HG03575 (cell line): ENCODE results near the gene CDC20.
"Not testable (repeated sequence)": the region's sequence is repeated elsewhere in the genome, so short reads cannot be mapped to it uniquely, and the experiment has no call there.

Source experiments
- ATAC-seq: cut with Tn5 transposase; IDR thresholded peaks from one replicate; pipeline ENCODE4 v1.9.1; 2021; ENCODE audit not compliant: unreplicated experiment, insufficient number of reproducible peaks, low FRiP score; ENCODE audit errors: extremely low read depth

CDC20 gene

DNA sequence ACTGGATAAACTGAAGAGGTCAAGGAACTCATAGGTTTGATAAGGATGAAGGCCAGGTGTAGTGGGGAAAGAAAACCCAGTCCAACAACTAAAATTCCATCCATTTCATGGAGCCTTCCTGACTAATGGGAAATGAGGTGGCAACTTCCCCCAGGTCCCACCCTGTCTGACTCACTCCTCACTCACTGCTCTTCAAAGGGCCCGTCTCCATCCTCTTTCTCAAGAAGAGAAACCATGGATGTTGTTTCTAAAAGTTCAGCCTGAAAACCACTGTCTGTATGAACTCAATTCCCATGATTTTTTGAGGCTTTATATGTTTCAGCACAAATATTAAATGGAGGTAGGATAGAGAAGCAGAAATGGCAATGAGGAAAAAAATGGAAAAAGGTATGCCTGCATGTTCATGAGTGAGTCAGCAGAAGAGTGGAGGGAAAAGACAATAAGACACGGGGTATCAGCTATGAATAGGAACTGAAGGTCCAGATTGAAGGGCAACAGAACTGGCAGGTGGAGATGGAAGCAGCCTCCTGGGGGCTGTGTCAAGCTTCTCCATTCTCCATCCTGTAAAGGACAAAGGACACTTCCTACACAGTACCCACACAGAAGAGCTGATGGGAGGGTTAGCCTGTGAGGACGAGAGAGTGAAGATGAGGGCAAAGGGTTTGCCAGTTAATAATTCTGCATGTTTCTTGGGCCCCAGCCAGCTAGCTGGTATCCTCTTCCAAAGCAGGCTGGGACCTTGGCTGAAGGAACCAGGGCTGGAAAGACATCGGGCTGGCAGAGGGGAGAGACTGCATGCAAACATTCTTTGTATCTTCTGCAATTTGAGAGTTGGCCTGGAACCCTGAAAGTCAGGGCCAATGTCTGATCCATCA is 14.5 kb downstream of the CDC20 start:
- no peak for ATAC-seq

DNA sequence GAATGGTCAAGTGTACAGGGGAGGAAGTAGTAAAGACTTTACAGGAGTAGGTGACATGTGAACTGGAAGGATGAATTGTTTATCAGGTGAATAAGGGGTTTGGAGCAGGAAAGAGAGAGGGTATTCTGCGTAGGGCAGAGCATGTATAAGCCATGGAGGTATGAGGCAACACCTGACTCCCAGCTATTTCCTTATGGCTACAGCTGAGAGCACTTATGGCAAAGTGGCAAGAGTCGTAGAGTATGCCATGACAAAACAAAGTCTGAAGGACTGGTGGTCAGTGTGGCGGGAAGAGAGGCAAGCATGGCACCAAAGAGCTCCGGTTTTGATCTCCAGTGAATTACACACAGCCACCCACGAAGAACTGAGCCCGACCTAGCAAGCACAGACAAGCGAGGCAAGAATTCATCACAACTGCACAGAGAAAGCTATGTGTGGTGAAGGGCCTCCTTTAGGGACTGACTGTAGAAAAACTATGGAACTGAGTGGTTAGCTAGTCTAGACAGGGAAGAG is 18.0 kb downstream of the CDC20 start:
- ATAC-seq: no peak

DNA sequence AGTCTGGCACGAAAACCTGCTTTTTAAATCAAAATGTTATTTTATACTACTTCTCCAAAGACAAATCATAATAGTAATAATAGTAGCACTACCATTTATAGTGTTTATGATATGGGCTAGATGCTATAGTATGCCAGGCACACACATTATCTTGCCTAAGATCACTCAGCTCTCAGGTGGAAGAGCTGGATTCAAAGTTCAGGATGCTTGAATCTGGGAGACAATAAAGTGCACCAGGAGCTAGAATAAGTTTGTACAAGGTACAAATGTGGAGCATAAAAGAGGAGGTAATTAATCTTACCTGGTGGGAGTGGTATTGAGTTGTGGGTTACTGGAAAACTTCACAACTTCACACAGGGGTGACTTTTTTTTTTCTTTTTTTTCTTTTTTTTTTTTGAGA is 19.1 kb downstream of the CDC20 start:
- ATAC-seq: no peak

DNA sequence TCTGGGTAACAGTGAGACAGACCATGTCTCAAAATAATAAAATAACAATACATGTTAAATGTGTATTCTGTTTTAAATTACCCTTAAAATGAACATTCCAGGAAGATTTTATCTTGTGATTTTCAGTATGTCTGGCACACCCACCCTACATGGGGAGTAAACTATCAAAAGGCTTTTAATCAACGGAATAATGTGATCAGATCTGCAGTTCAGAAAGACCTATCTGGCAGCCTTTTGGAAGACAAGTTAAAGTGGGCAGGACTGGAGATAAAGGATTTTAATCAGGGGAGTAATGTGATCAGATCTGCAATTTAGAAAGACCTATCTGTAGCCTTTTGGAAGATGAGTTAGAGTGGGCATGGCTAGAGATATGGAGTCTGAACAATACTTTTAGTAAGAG is 20.7 kb downstream of the CDC20 start:
- ATAC-seq: no peak

DNA sequence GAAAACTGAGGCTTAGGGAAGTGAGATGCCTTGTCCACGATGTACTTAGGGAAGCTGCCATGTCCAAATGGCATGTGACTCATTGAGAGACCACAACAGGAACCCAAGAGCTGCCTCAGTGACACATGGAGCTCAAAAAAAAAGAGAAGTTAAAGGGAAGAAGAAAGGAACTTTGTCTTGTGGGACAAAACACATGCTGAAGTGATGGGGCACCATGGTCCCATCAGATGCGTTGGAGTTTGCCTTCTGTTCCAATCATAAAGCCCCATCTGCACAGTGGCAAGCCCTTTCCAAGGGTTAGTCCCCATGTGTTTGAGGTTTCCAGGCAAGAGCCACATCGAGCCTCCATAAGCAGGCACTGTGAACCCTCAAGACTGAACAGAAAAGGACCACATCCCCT is 22.8 kb downstream of the CDC20 start:
- ATAC-seq: no peak

DNA sequence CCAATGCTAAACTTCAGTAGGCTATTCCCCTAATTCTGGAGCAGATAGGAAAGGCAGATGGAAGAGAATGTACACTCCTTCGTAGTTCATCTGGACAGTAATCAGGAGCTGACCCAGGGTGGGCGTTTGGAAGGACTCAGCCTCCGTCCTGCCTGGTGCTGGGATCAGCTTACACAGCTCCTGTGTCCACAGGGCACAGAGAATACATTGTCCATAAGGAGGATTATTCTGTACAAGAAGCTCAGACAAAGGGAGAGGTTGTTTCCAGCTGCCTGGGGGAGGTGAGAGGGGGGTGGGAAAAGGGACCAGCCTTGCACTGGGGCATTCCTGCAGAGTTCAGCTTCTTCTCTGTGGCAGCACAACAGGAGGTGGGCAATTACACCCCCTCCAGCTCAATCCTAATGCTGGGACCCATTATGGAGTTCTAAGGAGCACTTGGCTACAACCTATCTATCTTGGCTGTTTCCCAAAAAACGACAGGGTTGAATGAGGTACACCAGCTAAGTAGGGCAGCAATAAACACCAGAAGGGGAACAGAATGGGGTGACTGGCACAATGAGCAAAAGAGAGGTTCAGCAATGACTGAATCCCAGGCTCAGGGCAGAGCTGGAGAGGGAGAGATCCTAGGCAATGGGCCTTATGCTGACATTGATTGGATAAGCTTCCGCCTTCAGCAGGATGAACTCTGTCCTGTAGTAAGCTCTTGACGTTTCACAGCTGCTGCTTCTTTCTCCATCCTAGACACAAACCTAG is 23.4 kb downstream of the CDC20 start:
- ATAC-seq: no peak

DNA sequence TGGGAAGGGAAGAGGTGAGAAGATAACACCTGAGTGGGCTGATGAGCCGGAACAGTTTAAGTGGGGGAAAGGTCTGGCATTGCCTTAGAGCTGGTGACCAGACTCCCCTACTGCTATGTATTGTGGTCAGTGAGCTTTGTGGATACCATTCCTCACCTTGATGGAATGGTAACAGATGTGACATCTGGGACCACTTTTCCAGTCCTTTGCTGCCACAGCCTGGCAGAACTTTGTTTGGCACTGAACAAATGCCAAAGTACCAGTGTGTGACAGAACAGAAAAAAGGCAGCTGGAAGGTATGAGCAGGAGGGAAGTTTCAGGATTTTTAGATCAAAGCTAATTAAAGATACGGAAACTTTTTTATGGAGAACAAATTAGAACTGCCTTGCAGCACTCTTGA is 24.7 kb downstream of the CDC20 start:
- no peak for ATAC-seq

DNA sequence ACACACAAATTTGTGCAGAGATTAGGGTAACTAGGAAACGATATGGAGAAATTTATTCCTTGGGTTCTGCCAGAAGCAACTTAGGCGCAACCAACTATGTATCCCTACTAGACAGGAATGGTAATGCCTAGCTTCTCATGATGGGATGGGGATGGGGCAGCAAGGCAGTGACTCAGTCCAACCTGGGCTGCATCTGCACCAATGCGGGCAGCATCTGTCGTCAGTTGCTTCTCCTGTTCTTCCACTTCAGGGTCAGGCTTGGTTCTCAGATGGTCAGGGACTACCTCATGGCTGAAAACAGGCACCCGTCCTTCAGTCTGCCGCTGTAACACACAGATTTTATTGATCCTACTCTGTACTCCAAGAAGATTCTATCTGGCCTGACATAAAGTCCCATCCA is 27.9 kb downstream of the CDC20 start:
- no peak for ATAC-seq

DNA sequence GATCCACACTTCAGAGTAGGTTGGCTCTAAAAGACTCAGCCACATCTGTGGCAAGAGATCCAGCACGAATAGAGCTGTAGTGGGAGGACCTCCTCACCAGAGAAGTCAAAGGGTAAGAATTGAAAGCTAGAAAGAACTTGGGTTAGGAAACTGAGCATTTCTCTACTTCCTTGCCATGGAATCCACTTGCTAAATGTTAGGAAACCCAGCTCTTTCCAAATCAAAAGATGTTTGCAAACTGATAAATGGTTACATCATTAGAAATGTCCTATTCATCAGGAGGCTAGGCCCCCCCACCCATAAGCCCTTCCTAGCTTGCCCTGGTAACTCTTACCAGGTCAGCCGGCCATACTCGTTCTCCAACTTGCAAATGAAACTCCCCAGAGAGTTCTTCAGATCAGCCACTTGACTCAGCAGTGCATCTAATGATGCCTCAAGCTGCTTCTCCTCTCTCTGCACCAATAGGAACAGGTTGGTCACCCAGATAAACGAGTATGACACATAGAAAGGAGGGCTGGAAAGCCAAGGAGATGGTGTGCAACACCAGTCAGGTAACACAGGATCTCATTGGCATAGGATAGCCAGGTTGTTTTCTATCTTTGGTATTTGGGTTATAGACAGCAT is 29.3 kb downstream of the CDC20 start:
- no peak for ATAC-seq

DNA sequence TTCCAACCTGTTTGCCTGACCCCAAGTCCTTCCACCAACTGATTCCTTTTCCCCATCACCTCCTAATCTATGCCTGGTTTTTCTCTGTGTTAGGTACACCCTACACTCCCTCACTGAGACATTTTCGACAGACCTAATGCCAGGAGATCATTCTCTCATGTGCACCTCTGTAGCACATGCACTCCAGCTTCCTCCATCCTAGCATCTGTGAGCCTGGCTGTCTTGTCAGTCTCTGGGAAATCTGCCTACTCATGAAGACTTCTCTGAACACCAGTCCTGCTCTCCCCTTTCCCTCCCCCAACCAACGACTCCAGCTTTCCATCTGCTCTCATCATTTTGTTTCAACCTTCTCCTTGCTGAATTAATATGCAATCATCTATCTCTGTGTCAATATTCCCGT is 29.8 kb downstream of the CDC20 start:
- no peak for ATAC-seq

DNA sequence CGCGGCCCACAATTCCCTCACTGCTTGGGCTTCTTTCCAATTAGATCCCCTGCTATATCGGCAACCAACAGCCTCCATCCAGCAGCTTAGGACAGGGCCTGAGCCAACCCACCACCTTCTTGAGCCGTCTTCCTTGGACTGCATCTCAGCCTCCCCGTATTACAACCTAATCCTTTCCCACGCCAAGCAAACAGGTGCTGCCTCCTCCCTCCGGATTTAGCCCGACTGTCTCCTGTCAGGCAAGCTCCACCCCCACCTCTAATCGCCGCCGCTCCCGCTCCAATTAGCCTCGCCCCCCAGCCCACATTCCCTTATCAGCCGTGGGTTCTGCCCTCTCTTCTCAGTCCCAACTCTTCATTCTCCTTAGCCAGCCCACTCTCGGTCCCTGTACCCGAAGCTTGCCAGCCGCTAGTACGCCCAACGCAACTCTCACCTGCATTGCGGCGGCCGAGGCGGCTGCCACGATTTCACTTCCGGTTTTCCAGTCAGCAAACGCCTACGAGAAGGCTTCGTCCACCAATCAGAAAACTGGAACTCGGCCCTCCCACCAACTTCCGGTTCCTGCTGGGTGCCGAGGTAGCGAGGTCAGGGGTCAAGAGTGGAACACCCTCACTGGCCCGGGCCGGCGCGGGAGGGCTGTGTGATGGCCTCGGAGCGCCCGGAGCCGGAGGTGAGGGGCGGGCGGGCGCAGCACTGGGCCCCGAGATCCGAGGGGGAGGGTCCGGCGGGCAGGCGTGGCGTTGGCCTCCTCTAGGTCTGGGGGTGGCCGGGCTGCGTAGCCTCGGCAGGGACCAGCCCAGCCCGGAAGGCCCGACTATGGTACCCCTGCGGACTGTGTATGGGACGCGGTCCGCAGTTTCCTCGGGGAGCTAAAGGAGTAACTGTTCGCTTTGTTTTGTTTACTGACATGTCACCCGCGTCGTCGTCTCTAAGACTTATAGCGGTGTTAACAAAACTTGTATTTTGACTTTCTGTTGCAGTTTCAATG is 30.8 kb downstream of the CDC20 start, which contains the start of the genes MED8 and SZT2:
TSS of gene MED8 (minus strand) at position 475 of the 988 bp plus-strand sequence. CDS start at position 439, 36 bp downstream.
TSS of gene SZT2 (plus strand) at position 574 of the 988 bp plus-strand sequence. CDS start at position 644, 70 bp downstream.
- no peak for ATAC-seq

DNA sequence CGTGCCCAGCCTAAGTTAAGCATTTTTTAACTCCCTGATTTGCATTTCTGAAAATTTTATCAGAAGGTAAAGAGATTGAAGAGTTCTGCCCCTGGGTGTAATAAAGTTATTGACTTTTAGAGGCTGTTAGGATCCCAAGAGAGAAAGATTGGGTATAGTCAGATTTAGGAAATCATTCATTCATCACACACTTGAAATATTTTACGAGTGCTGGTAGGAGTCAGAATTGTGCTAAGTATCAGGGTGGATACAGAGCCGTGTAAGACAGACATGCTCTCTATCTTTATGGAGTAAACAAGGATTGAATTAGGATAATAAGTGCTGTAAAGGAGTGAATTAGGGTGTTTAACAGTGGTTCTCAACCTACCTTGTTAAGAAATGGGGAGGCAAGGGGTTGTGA is 33.9 kb downstream of the CDC20 start:
- no peak for ATAC-seq

DNA sequence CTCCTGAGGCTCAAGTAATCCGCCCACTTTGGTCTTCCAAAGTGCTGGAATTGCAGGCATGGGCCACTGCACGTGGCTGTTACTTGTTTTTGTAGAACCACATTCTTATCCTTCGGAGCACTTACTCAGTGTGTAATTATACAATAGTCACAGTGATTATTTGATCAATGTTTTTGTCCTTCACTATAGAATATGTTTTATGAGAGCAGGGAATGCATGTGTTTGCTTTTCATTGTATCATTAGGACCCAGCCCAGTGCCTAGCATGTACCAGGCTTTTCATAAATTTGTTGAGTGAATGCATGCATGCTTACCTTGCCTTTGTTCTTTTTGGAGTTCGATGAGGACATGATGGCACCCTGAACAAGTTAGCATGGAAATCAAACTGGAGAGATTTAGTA is 36.7 kb downstream of the CDC20 start:
- ATAC-seq: no peak

DNA sequence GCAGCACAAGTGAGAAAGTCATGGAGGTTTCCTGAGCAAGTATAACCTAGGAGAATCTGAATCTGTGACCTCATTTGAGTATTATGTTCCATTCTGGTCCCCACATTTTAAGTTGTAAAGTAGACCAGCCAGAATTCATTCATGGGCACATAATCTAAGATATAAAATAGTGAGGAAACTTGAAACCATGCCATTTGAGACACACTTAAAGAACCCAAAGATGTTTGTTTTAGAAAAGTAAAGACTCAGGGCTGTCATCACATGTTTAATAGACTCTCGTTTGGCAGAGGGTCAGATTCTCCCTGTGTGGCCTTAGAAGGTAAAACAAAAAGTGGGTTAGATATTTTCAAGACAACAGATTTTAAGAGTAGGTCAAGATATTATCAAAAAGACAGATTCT is 37.3 kb downstream of the CDC20 start:
- no peak for ATAC-seq

DNA sequence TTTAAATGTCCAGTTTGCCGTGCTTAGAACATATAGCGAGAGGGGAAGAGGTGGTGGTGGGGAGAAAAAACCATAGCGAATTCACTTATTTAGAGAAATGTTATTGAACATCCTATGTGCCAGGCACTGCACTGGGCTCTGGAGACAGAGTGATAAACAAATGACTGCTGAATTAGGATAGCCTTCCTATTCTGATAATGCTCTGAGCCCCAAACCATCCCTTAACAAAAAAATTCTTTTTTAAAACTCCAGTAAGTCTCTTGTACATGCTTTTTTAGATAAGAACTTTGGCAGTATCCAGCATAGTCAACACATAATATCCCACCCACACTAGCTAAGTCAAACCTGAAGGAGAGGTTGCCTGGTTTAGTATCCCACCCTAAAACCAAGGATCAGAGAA is 39.4 kb downstream of the CDC20 start:
- ATAC-seq: no peak

DNA sequence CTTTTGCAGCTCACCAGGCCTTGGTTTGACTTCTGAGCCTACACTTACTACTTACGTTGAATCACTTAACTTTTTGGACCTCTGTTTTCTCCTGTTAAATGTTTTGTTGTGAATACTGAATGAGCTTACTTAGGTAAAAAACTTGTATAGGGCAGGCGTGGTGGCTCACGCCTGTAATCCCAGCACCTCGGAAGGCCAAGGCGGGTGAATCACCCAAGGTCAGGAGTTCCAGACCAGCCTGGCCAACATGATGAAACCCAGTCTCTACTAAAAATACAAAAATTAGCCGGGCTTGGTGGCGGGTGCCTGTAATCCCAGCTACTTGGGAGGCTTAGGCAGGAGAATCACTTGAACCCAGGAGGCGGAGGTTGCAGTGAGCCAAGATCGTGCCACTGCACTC is 41.7 kb downstream of the CDC20 start:
- not testable (repeated sequence) for ATAC-seq

DNA sequence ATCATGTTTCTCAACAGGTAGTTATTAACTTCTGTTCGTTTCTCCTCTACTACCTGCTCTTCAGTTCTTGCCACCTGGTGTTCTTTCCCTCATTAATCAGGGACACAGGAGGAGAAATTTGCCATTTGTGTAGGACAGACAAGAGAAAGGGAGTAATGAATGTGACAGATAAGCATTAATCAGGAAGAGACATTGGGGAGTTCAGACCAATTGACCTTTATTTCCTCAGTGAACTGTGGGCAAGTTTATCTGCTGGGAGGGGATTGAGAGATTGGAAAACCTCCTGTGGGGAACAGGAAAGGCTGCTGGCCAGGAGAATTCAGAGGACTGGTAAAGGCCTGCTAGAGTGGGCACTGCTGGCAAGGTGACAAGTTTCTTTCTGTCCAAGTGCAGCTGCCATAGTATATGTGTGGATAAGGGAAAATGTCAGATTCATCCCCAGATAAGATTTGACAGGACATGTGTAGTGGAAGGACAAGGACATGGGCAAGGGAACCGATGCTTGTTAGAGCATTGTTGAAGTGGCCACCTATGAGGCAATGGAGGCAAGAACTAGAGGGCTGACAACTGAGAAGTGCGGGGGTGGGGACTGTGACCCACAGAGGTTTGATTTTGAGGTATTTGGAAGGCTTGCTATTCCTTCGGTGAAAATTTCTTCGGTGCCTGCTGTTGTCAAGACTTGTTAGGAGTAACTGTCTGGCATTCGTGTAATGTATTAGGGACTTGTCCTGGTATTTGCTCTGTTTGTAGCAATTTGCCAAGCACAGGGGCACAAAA is 43.5 kb downstream of the CDC20 start:
- ATAC-seq: no peak

DNA sequence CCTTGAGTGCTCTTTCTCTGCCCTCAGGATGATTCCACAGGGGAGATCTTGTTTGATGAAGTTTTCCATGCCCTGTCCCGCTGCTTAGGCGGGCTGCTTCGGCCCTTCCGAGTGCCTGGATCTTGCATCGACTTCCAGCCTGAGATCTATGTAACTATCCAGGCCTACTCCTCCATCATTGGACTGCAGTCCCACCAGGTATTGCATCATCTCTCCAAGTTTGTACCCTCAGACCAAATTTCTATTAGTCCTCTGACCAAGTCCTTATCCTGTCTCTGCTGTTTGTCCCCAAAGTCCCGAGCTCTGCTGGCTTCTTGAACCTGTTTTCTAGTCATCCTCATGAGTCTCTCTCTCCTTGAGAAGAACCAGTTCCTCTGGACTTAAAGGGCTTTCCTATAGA is 45.6 kb downstream of the CDC20 start:
- ATAC-seq: no peak
